Progenitor cell of endocrine pancreas (in vitro differentiated cells): Measurements from ENCODE around the gene HECTD2. TPM values are rescaled to one million over a fixed set of nuclear protein-coding genes. Genes with fewer than 3 reads are reported as not detected.

Source experiments
- DNase-seq: peaks from one replicate; pipeline ENCODE4 v3.0.0; 2021; ENCODE audit warnings: low spot score; ENCODE audit not compliant: unreplicated experiment
- H3K27ac Mint-ChIP-seq: 2 replicates; pipeline ENCODE4 v1.8.0; 2021; ENCODE audit warnings: mild to moderate bottlenecking, moderate library complexity, mixed read lengths
- H3K27me3 Mint-ChIP-seq: 2 replicates; pipeline ENCODE4 v1.8.0; 2021; ENCODE audit warnings: mixed read lengths
- H3K36me3 Mint-ChIP-seq: 2 replicates; pipeline ENCODE4 v1.8.0; 2022; ENCODE audit warnings: mixed read lengths; ENCODE audit not compliant: insufficient read depth
- H3K4me1 Mint-ChIP-seq: 2 replicates; pipeline ENCODE4 v1.8.0; 2021; ENCODE audit warnings: low read depth, mixed read lengths
- H3K4me3 Mint-ChIP-seq: 2 replicates; pipeline ENCODE4 v1.8.0; 2021; ENCODE audit warnings: low read depth, mild to moderate bottlenecking, moderate library complexity, mixed read lengths
- H3K9me3 Mint-ChIP-seq: 2 replicates; pipeline ENCODE4 v1.8.0; 2021; ENCODE audit warnings: low read depth, mixed read lengths
- CTCF ChIP-seq: fragments of 200-600 bp; sonication (generic); IDR thresholded peaks from one replicate; pipeline ENCODE4 v1.5.0; 2021; ENCODE audit warnings: antibody characterized with exemption, mild to moderate bottlenecking; ENCODE audit not compliant: unreplicated experiment
- total RNA-seq: library from RNA; stranded (reverse); gene quantifications from 2 replicates; pipeline ENCODE4 v1.2.1, GENCODE V29; 2021

HECTD2 gene
- total RNA-seq, 1 donor from 2014 or later, result 33.1 TPM

- DNase-seq, result no peak
- no peak for TF ChIP-seq CTCF
- no peak overlapping the region for H3K4me3 Mint-ChIP-seq
- H3K27ac Mint-ChIP-seq, result no peak overlapping the region
- no peaks in the 10 kb centered on the region for H3K4me1 Mint-ChIP-seq
- H3K27me3 Mint-ChIP-seq, result no peaks in the 10 kb centered on the region
- H3K9me3 Mint-ChIP-seq, result peaks cover 34% of the 10 kb centered on the region
- peaks cover 63% of the 10 kb centered on the region for H3K36me3 Mint-ChIP-seq
Measured at GRCh38 chr10:91464500-91464899, 54.4 kb downstream of the HECTD2 start.

DNA sequence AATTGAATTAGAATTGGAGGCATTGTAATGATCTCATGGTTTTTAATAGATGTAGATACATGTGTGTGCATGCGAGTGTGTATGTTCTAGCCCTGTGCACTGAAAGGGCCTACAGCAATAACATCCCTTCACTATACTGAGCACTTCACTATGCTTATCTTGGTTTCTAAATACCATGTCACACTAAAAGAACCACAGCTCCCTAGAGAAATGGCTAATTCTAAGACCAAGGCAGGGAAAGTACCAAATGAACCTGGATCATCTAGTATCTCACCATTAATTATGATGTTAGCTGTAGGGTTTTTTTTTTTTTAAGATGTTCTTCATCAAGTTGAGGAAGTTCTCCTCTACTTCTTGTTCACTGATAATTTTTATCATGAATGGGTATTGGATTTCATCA lies 55.1 kb downstream of the HECTD2 start:
- H3K27ac Mint-ChIP-seq, result no peak overlapping the region
- H3K9me3 Mint-ChIP-seq, result peaks cover 42% of the 10 kb centered on the region
- H3K4me3 Mint-ChIP-seq, result no peak overlapping the region
- no peaks in the 10 kb centered on the region for H3K4me1 Mint-ChIP-seq
- H3K27me3 Mint-ChIP-seq, result no peaks in the 10 kb centered on the region
- H3K36me3 Mint-ChIP-seq, result peaks cover 66% of the 10 kb centered on the region
- TF ChIP-seq CTCF, result no peak
- no peak for DNase-seq

DNA sequence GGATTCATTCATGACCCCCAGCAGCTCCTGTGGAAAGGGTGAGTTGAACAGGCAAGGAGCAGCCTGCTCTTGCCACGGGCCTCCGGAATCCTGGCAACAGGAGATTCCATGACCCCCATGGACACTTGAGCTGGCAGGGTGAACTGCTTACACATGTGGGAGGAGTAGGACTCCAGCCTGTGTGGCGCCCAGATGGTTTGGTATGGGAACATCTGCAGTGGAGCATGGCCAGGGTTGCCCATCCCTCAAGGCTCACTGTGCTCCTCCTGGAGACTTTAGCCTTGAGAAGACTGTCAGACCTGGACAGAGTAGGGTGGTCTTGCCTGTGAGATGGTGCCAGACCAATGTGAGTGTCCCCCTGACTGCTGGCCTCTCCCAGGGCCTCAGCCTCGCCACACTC lies 57.0 kb downstream of the HECTD2 start:
- H3K27ac Mint-ChIP-seq, result no peak overlapping the region
- DNase-seq, result no peak
- no peaks in the 10 kb centered on the region for H3K4me1 Mint-ChIP-seq
- peaks cover 69% of the 10 kb centered on the region for H3K36me3 Mint-ChIP-seq
- peaks cover 53% of the 10 kb centered on the region for H3K9me3 Mint-ChIP-seq
- no peak overlapping the region for H3K4me3 Mint-ChIP-seq
- TF ChIP-seq CTCF, result no peak
- H3K27me3 Mint-ChIP-seq, result no peaks in the 10 kb centered on the region

DNA sequence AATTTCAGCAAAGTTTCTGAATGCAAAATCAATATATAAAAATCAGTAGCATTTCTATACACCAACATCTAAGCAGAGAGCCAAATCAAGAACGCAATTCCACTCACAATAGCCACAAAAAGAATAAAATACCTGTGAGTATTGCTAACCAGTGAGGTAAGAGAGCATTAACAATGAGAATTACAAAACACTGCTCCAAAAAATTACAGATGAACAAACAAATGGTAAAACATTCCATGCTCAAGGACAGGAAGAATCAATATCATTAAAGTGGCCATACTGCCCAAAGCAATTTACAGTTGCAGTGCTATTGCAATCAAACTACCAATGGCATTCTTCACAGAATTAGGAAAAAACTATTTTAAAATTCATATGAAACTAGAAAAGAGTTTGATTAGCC lies 61.5 kb downstream of the HECTD2 start:
- peaks cover 42% of the 10 kb centered on the region for H3K9me3 Mint-ChIP-seq
- H3K4me3 Mint-ChIP-seq, result no peak overlapping the region
- H3K4me1 Mint-ChIP-seq, result no peaks in the 10 kb centered on the region
- no peak for TF ChIP-seq CTCF
- no peak for DNase-seq
- peaks cover 38% of the 10 kb centered on the region for H3K36me3 Mint-ChIP-seq
- H3K27me3 Mint-ChIP-seq, result no peaks in the 10 kb centered on the region
- H3K27ac Mint-ChIP-seq, result no peak overlapping the region

GRCh38 chr10:91472911-91473310 lies 62.8 kb downstream of the HECTD2 start:
- Mint-ChIP-seq H3K27me3 (no peaks in the 10 kb centered on the region), H3K27ac (no peak overlapping the region), H3K4me3 (no peak overlapping the region)

More at GRCh38 chr10:91472911-91473310, 62.8 kb downstream of the HECTD2 start:
- DNase-seq, result no peak
- no peak for TF ChIP-seq CTCF
- Mint-ChIP-seq H3K4me1 (no peaks in the 10 kb centered on the region), H3K36me3 (peaks cover 27% of the 10 kb centered on the region), H3K9me3 (peaks cover 34% of the 10 kb centered on the region)
